H9 (cell line): Measurements from ENCODE around the gene SHANK1. TPM values are rescaled to one million over a fixed set of nuclear protein-coding genes. Genes with fewer than 3 reads are reported as not detected.

Source experiments
- DNase-seq: peaks from one replicate; pipeline ENCODE4 v3.0.0-alpha.2; 2017
- H2AFZ ChIP-seq: one replicate; pipeline ENCODE4 v1.6.1; 2013; ENCODE audit warnings: mild to moderate bottlenecking, low read length, control low read depth, moderate library complexity
- H2AK5ac ChIP-seq: 2 replicates; pipeline ENCODE4 v1.6.1; 2013; ENCODE audit warnings: low read length, control low read depth, mixed read lengths; ENCODE audit not compliant: insufficient read length
- H2BK120ac ChIP-seq: one replicate; pipeline ENCODE4 v1.6.1; 2013; ENCODE audit warnings: low read depth, mild to moderate bottlenecking, low read length, control low read depth, inconsistent platforms; ENCODE audit not compliant: poor library complexity, severe bottlenecking
- H2BK12ac ChIP-seq: 2 replicates; pipeline ENCODE4 v1.6.1; 2013; ENCODE audit warnings: low read length, control low read depth, mixed read lengths, low read depth; ENCODE audit not compliant: insufficient read length
- H2BK15ac ChIP-seq: 2 replicates; pipeline ENCODE4 v1.6.1; 2013; ENCODE audit warnings: low read depth, low read length, control low read depth
- H2BK20ac ChIP-seq: one replicate; pipeline ENCODE4 v1.6.1; 2013; ENCODE audit warnings: low read depth, mild to moderate bottlenecking, low read length, control low read depth, inconsistent platforms; ENCODE audit not compliant: poor library complexity, severe bottlenecking
- H2BK5ac ChIP-seq: 2 replicates; pipeline ENCODE4 v1.6.1; 2013; ENCODE audit warnings: low read length, control low read depth, mixed read lengths; ENCODE audit not compliant: insufficient read length
- H3K14ac ChIP-seq: 2 replicates; pipeline ENCODE4 v1.6.1; 2013; ENCODE audit warnings: low read length, control low read depth; ENCODE audit not compliant: insufficient read depth
- H3K18ac ChIP-seq: 2 replicates; pipeline ENCODE4 v1.6.1; 2013; ENCODE audit warnings: low read depth, mild to moderate bottlenecking, mixed read lengths, low read length, control low read depth; ENCODE audit not compliant: insufficient read length
- H3K23ac ChIP-seq: 2 replicates; pipeline ENCODE4 v1.6.1; 2013; ENCODE audit warnings: low read length, control low read depth, mixed read lengths, low read depth; ENCODE audit not compliant: insufficient read length
- H3K23me2 ChIP-seq: 2 replicates; pipeline ENCODE4 v1.6.1; 2013; ENCODE audit warnings: low read depth, mild to moderate bottlenecking, mixed read lengths, low read length, control low read depth; ENCODE audit not compliant: insufficient read length, poor library complexity, severe bottlenecking
- H3K27ac ChIP-seq: 2 replicates; pipeline ENCODE4 v1.5.1; 2013; ENCODE audit warnings: low read length, control low read depth, mixed read lengths, low read depth; ENCODE audit not compliant: insufficient read length
- H3K27me3 ChIP-seq: 2 replicates; pipeline ENCODE4 v1.6.1; 2013; ENCODE audit warnings: low read length, control low read depth, inconsistent platforms; ENCODE audit not compliant: insufficient read depth
- H3K4ac ChIP-seq: 2 replicates; pipeline ENCODE4 v1.6.1; 2013; ENCODE audit warnings: low read depth, mild to moderate bottlenecking, control low read depth, inconsistent platforms, low read length, moderate library complexity
- H3K4me1 ChIP-seq: 2 replicates; pipeline ENCODE4 v1.6.1; 2013; ENCODE audit warnings: low read length, control low read depth, inconsistent platforms; ENCODE audit not compliant: insufficient read depth
- H3K4me2 ChIP-seq: 2 replicates; pipeline ENCODE4 v1.6.1; 2013; ENCODE audit warnings: low read length, control low read depth, mixed read lengths; ENCODE audit not compliant: insufficient read length, insufficient read depth
- H3K56ac ChIP-seq: 2 replicates; pipeline ENCODE4 v1.6.1; 2013; ENCODE audit warnings: low read depth, mild to moderate bottlenecking, mixed read lengths, low read length, control low read depth; ENCODE audit not compliant: insufficient read length
- H3K79me1 ChIP-seq: 2 replicates; pipeline ENCODE4 v1.6.1; 2013; ENCODE audit warnings: low read depth, mild to moderate bottlenecking, moderate library complexity, low read length, control low read depth, inconsistent platforms; ENCODE audit not compliant: insufficient read depth, poor library complexity, severe bottlenecking
- H3K79me2 ChIP-seq: 2 replicates; pipeline ENCODE4 v1.6.1; 2013; ENCODE audit warnings: low read length, control low read depth, inconsistent platforms; ENCODE audit not compliant: insufficient read depth
- H3K9ac ChIP-seq: 2 replicates; pipeline ENCODE4 v1.6.1; 2013; ENCODE audit warnings: low read length, control low read depth, mixed read lengths; ENCODE audit not compliant: insufficient read length; ENCODE audit errors: extremely low read depth
- H3K9me3 ChIP-seq: one replicate; pipeline ENCODE4 v1.6.1; 2013; ENCODE audit warnings: low read depth, low read length, inconsistent platforms; ENCODE audit not compliant: control insufficient read depth
- H3T11ph ChIP-seq: one replicate; pipeline ENCODE4 v1.6.1; 2013; ENCODE audit warnings: mild to moderate bottlenecking, low read length, control low read depth, inconsistent platforms
- H4K20me1 ChIP-seq: one replicate; pipeline ENCODE4 v1.6.1; 2013; ENCODE audit not compliant: control insufficient read depth, insufficient read length, insufficient read depth
- H4K5ac ChIP-seq: 2 replicates; pipeline ENCODE4 v1.6.1; 2013; ENCODE audit warnings: low read depth, mild to moderate bottlenecking, mixed read lengths, low read length, control low read depth; ENCODE audit not compliant: insufficient read length
- H4K8ac ChIP-seq: replicated peaks from 2 replicates; pipeline ENCODE4 v1.6.1; 2013; ENCODE audit warnings: low read length, control low read depth, mixed read lengths, low read depth; ENCODE audit not compliant: insufficient read length
- H4K91ac ChIP-seq: 2 replicates; pipeline ENCODE4 v1.6.1; 2013; ENCODE audit warnings: low read depth, mild to moderate bottlenecking, moderate library complexity, mixed read lengths, low read length, control low read depth; ENCODE audit not compliant: insufficient read length
- H3K27ac Mint-ChIP-seq, 3 experiments: 2 replicates in 2 of 3; 3 replicates in 1 of 3; pipeline ENCODE4 v1.8.0; 2020 to 2021; ENCODE audit warnings: mixed read lengths in 3 of 3, mild to moderate bottlenecking in 1 of 3, moderate library complexity in 1 of 3
- H3K27me3 Mint-ChIP-seq: 2 replicates; pipeline ENCODE4 v1.8.0; 2021; ENCODE audit warnings: low read depth, mild to moderate bottlenecking, moderate library complexity, mixed read lengths
- H3K36me3 Mint-ChIP-seq, 3 experiments: 2 replicates in 2 of 3; 3 replicates in 1 of 3; pipeline ENCODE4 v1.8.0; 2020 to 2021; ENCODE audit warnings: low read depth in 3 of 3, mixed read lengths in 3 of 3; ENCODE audit not compliant: insufficient read depth in 1 of 3
- H3K4me1 Mint-ChIP-seq, 2 experiments: 2 replicates each; pipeline ENCODE4 v1.8.0; 2020; ENCODE audit warnings: mixed read lengths in 2 of 2
- H3K4me3 Mint-ChIP-seq, 2 experiments: 2 replicates in 1 of 2; 3 replicates in 1 of 2; pipeline ENCODE4 v1.8.0; 2020 to 2021; ENCODE audit warnings: mild to moderate bottlenecking in 2 of 2, mixed read lengths in 2 of 2, moderate library complexity in 1 of 2
- H3K9me3 Mint-ChIP-seq, 2 experiments: 2 replicates in 1 of 2; 3 replicates in 1 of 2; pipeline ENCODE4 v1.8.0; 2020; ENCODE audit warnings: mild to moderate bottlenecking in 2 of 2, mixed read lengths in 2 of 2, moderate library complexity in 1 of 2
- CTCF ChIP-seq: fragments of 200-600 bp; sonication (generic); conservative IDR thresholded peaks from 3 replicates; pipeline ENCODE4 v1.8.0; 2021; ENCODE audit warnings: antibody characterized with exemption, mild to moderate bottlenecking
- WGBS: extraction: QIAGEN DNeasy Blood & Tissue Kit; methylation state at CpG from one replicate; pipeline ENCODE4 v1.1.7; 2013; ENCODE audit warnings: missing lambda C conversion rate, low lambda C conversion rate, mixed read lengths; ENCODE audit not compliant: insufficient read length; ENCODE audit errors: extremely low coverage; 5-methylcytosine and 5-hydroxymethylcytosine counted together
- total RNA-seq: library from RNA; stranded (reverse); gene quantifications from 2 replicates; pipeline ENCODE4 v1.2.1, GENCODE V29; 2021

The SHANK1 gene
- total RNA-seq, 1 experiment from 2014 or later, result 1.7 TPM

- H3K4me1 ChIP-seq, result no peaks in the 10 kb centered on the region
- H3K36me3 Mint-ChIP-seq, result no peaks in the 10 kb centered on the region
- no peak overlapping the region for H3K27ac ChIP-seq
- H4K8ac ChIP-seq, result no peak overlapping the region
- H3K56ac ChIP-seq, result no peak overlapping the region
- H3K18ac ChIP-seq, result no peak overlapping the region
- H3T11ph ChIP-seq, result no peak overlapping the region
- H3K4me1 Mint-ChIP-seq, result peaks cover 2 to 8% of the 10 kb centered on the region in 2 experiments
- peaks cover 24% of the 10 kb centered on the region for H3K27me3 Mint-ChIP-seq
- no peaks in the 10 kb centered on the region for H3K79me2 ChIP-seq
- H3K79me1 ChIP-seq, result no peaks in the 10 kb centered on the region
- no peak for TF ChIP-seq CTCF
- H3K27ac Mint-ChIP-seq, result no peak overlapping the region
- no peak overlapping the region for H3K4me2 ChIP-seq
- no CpG with 5 or more reads among the region's 6 CpGs for WGBS
- H3K4me3 Mint-ChIP-seq, result no peak overlapping the region
- H3K4ac ChIP-seq, result no peak overlapping the region
- no peak overlapping the region for H2BK12ac ChIP-seq
- no peak overlapping the region for H2BK15ac ChIP-seq
- no peaks in the 10 kb centered on the region for H3K27me3 ChIP-seq
- H3K9me3 ChIP-seq, result no peaks in the 10 kb centered on the region
- no peaks in the 10 kb centered on the region for H3K23me2 ChIP-seq
- H2BK20ac ChIP-seq, result no peak overlapping the region
- H4K20me1 ChIP-seq, result no peaks in the 10 kb centered on the region
- no peak overlapping the region for H4K91ac ChIP-seq
- no peak overlapping the region for H3K9ac ChIP-seq
- no peak overlapping the region for H2BK120ac ChIP-seq
- H3K23ac ChIP-seq, result no peak overlapping the region
- H2AFZ ChIP-seq, result no peak overlapping the region
- H4K5ac ChIP-seq, result no peak overlapping the region
- DNase-seq, result no peak
- no peak overlapping the region for H2AK5ac ChIP-seq
- H2BK5ac ChIP-seq, result no peak overlapping the region
- H3K14ac ChIP-seq, result no peak overlapping the region
- no peaks in the 10 kb centered on the region; a peak in 1 of 5 replicates for H3K9me3 Mint-ChIP-seq
Measured at GRCh38 chr19:50743537-50743936, 23.9 kb upstream of the SHANK1 start.
